Measurements from ENCODE around the gene UIMC1. TPM values are rescaled to one million over a fixed set of nuclear protein-coding genes. Genes with fewer than 3 reads are reported as not detected.
"Not testable (repeated sequence)": the region's sequence is repeated elsewhere in the genome, so short reads cannot be mapped to it uniquely, and the experiment has no call there.

UIMC1 gene
- polyA plus RNA-seq (ENCODE audit: insufficient read length), result 25.4 TPM

DNA sequence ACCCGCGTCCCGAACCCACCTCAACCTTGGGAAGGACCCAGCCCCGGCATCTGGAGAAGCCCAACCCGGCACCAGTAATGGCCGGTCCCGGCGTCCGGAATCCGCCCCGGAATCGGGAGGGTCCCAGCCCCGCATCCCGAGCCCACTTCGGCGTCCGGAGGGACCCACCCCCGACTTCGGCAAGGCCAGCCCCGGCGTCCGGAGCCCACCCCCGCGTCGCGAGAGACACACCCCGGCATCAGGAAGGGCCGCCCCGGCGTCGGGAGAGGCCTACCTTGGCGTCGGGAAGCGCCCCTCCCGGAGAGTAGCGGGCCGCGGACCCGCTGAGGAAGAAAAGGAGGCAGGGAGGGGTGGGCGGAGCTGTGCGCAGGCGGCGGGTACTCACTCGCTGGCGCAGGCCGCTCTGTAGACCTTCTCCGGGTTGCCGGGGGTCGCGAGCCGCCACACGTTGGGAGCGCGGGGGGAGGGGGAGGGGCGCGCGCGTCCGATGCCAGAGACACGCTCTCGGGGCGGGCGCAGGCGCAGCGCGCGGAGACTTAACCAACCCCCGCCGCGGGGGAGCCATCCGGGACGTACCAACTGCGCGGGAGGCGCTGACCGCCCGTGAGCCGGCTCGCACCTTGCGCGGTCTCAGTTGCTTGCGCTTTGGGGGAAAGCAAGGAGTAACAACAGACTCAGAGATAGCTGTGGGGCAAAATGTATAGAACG, at the start of gene UIMC1:
Gene UIMC1 (minus strand): TSS at position 515 of the 708 bp plus-strand sequence. CDS start 24,164 bp downstream, outside the sequence.
- DNase-seq (ENCODE audit: low read depth), result no peak

DNA sequence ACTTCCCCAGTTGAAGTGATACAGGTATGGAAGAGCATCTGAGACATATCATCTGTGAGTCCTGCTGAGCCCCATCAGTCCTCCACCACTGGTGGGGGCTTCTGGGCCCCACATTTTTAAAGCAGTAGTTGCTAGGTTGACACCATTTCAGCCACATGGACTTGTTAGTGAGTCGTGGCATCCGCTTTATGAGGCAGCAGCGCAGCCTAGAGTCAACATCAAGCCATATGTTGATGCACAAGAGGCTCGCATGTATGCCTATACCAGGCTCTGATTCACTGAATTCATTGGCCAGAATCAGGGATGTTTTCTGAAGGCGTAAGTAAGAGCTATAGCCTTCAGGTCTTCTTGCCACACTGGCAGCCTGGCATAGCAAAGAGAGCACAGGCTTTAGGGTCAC, 42.7 kb upstream of the UIMC1 start:
- DNase-seq (ENCODE audit: low read depth), result no peak

DNA sequence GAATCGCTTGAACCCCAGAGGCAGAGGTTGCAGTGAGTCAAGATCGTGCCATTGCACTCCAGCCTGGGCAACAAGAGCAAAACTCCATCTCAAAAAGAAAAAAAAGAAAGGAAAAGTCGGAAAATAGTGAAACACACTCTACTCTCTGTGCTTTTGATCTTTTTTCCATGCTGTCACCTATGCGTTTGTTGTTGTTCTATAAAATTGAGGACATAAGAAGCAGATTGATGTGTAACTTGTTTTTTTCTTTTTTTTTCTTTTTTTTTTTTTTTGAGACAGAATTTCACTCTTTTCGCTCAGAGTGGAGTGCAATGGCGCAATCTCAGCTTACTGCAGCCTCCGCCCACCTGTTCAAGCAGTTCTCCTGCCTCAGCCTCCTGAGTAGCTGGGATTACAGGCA, 42.0 kb upstream of the UIMC1 start:
- DNase-seq (ENCODE audit: low read depth), result not testable (repeated sequence)

DNA sequence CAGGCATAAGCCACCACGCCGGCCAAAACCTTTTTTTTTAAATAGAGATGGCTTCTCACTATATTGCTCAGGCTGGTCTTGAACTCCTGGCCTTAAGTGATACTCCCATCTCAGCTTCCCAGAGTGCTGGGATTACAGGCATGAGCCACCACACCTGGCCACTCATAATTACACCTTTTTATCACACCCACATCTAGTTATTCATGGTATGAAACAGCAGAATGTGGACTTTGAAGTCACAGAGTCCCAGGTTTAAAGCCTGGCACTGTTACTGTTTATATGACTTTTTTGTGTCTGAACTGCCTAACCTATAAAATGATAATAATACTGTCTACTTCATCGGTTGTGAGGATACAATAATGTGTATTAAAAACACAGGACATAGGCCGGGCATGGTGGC, 39.1 kb upstream of the UIMC1 start:
- DNase-seq (ENCODE audit: low read depth), result no peak

DNA sequence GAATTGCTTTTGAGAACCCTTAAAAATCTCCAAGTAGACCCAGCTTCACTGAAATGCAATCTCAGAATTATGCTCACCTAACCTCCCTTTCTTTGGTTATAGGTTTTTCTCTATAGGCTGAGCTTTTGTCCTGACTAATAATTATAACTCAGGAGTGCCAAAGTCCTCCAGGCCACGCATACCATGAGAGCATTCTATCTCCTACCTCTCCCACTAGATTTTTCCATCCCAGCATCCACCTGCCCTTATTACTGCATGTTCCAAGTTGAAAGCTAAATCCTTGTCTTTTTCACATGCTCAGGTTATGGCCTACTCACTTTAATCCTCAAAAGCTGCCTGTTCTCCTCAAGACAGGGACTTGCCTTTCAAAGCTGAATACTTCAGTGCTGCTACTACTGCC, 38.1 kb upstream of the UIMC1 start:
- no peak for DNase-seq (ENCODE audit: low read depth)

DNA sequence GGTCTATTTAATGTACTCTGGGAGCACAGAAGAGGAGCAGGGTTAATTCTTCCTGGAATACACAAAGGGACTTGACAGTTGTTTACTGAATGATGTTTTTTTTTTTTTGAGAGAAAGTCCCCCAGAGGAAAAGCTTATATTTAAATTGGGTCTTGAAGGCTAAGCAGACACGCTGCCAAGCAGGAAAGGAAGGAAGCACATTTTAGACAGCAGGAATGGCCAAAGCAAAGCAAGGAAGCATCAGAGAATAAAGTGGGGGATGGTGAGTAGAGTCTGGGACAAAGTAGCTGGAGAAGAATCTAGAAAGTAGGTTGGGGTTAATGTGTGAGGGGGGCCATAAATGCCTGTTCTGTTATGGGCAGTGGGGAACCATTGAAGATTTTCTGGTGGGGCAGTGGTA, 37.4 kb upstream of the UIMC1 start:
- no peak for DNase-seq (ENCODE audit: low read depth)

DNA sequence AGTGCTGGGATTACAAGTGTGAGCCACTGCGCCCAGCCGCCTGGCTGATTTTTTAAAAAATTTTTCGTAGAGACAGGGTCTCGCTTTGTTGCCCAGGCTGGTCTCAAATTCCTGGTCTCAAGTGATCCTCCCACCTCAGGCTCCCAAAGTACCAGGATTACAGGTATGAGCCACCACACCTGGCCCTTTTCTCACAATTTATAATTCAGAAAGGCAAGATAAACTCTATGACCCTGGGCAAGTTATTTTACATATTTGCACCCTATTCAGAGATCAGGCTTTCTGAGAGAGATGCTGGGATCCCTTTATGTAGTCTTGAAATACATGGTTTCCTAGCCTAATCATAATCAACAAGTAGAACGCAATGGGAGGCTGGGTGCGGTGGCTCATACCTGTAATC, 36.5 kb upstream of the UIMC1 start:
- no peak for DNase-seq (ENCODE audit: low read depth)

DNA sequence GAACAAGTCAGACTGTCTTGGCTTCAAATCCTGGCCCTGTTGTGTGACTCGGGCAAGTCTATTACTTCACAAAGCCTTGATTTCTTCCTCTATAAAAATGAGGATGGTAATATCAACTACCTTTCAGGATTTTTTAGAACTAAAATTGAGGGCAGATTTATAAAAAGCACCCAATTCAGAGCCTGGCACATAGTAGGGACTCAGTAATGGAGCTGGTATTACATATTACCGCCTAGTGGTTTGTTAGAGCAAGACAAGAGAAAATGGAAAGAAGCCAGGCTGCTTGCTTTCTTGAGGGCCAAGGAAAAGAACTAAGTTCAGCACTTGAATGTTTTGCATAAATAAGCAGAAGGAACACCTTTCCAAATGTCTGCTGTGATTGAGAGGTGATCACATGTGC, 35.4 kb upstream of the UIMC1 start:
- no peak for DNase-seq (ENCODE audit: low read depth)

DNA sequence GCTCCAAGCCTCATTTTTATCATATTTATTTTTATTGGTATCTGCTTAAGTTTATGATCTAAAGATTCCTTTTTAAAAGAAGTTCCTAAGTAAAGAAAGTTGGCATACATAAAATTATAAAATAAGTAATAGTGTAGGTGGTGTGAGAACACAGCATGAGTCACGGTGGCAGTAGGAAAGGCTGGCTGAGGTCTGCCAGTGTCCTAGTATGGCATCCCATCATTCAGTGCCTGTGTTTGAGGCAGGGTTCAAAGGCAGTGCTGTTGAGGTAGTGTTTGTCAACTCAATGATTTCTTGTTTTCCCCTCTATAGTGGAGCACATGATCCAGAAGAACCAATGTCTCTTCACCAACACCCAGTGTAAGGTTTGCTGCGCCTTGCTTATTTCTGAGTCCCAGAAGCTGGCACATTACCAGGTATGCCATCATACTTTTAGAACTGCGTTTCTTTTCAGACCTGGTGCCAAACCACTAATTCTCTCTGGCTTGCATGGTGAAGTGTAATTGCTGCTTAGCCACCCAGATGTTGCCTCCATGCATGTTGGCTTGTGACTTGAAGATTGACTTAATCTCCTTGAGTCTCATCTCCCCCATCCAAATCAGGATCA, 34.3 kb upstream of the UIMC1 start:
- no peak for DNase-seq (ENCODE audit: low read depth)

DNA sequence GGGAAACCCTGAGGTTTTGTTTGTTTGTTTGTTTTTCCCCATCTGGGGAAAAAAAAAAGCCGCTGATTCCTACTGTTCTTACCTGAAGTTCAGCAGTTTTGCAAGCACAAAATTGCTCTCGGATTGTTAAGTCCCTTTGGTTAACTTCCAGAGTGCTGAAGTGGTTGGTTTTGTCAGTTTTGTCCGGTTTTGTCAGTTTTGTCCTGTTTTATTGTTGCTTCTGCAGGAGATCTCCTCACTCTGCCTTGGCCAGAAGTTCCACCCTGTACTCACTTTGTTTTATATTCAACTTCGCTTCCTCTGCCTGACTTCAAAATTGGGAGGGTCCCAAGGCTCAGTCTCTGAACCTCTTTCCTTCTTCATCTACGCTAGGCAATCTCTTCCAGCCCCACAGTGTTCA, 30.3 kb upstream of the UIMC1 start:
- DNase-seq (ENCODE audit: low read depth), result no peak

DNA sequence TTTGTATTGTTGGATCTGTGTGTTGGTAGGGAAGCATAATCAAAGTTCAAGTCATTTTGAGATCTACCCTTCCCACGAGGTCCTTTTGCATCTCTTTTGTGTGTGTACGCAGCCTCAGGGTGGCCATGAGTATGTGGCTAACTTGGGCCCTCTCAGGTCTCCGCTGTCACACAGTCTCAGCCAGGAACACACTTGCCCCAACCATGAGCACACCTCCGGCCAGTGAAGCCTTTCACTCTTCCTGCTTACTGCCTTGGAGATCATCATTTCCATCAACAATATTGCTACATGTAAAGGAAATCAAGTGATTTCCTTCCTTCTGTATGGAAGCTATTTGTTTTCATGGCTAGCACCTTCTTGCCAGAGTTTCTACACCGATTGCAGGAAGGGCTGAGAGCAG, 29.9 kb upstream of the UIMC1 start:
- no peak for DNase-seq (ENCODE audit: low read depth)

DNA sequence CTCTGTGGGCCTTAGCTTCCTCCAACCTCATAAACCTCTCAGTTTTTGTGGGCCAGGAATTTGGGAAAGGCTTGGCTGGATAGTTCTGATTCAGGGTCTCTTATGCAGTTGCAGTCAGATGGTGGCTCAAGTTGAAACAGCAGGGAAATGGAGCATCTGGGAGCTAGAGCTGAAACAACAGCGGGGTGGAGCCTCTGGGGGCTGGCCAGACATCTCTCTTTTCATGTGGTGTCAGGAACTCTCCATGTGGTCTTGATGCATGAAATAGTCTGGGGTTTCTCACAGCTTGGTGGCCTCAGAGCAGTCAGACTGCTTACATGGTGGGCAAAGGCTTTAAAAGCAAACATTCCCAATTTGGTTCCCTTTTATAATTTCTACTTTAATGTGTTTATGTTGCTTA, 29.4 kb upstream of the UIMC1 start:
- no peak for DNase-seq (ENCODE audit: low read depth)

DNA sequence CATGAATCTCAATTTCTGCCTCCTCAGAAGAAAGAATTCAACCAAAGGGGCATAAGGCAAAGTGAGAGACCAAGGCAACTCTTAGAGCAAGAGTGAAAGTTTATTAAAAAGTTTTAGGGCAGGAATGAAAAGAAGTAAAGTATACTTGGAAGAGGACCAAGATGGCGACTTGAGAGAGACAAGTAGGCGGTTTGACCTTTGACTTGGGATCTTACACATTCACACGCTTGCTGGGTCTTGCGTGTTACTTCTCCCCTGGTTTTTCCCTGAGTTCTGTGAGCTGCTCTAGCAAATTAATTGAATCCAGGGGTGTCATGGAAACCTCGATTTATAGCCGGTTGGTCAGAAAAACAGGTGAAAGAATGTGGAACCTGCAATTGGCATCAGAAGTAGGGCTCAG, 22.9 kb upstream of the UIMC1 start:
- DNase-seq (ENCODE audit: low read depth), result no peak

DNA sequence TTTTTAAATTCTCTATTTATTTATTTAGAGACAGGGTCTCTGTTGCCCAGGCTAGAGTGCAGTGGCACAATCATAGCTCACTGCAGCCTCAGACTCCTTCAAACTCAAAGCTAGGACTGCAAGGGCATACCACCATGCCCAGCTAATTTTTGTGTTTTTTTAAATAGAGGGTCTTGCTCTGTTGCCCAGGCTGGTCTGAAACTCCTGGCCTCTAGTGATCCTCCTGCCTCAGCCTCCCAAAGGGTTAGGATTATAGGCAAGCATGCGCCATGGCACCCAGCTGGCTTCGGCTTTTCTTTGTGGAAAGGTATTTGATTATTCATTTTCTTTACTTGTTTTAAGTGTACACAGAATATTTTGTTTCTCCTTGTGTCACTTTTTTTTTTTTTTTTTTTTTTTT, 21.1 kb upstream of the UIMC1 start:
- no peak for DNase-seq (ENCODE audit: low read depth)

DNA sequence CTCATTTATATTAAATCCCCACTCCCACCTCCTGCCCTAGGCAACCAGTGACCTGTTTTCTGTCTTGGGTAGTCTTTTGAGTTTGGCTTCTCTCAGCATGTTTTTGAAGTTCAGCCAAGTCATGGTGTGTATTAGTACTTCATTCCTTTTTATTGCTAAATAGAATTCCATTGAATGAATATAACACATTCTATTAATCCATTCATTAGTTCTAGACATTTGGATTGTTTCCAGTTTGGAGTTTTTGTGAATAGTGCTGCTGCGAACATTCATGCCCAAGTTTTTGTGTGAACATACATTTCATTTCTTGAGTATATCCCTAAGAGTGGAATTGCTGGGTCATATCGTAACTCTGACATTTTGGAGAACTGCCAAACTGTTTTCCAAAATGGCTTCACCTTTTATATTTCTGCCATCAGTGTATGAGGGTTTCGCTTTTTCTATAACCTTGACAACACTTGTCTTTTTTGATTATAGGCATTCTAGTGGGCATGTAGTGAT, 18.6 kb upstream of the UIMC1 start:
- DNase-seq (ENCODE audit: low read depth), result no peak

DNA sequence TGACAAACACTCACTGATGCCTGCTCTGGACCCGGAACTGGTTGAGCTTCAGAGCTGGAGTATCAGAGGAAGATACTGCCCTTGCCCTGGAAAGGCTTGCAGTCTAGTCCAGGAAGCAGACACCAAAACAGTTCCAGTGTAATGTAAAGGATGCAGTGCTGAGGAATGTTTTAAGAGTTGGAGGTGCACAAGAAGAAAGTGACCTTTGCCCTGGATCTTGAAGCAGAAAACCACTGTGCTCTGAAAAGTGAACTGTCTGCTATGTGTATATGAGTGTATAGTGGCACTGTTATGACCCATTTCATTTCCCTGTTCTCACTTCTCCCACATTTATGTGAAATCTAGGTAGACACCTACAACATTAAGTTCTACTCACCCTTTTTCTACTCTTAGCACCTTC, 18.0 kb upstream of the UIMC1 start:
- DNase-seq (ENCODE audit: low read depth), result no peak

DNA sequence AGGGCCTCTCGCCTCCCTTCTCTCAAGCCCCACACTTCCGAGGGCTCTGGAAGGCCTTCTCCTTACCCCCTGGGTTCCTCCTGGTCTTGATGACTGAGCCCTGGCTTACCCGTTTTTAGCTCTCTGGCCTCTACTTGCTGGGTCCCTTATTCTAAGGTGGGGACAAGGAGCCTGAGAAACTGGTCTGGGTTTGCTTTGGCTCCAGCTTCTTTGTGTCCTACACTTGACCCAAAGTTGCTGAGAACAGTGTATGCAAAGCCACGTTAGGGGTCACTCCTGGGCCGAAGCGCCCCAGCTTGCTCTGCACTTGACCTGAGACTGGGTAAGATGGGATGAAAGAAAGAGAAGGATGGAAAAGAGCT, 16.7 kb upstream of the UIMC1 start:
- DNase-seq (ENCODE audit: low read depth), result no peak

DNA sequence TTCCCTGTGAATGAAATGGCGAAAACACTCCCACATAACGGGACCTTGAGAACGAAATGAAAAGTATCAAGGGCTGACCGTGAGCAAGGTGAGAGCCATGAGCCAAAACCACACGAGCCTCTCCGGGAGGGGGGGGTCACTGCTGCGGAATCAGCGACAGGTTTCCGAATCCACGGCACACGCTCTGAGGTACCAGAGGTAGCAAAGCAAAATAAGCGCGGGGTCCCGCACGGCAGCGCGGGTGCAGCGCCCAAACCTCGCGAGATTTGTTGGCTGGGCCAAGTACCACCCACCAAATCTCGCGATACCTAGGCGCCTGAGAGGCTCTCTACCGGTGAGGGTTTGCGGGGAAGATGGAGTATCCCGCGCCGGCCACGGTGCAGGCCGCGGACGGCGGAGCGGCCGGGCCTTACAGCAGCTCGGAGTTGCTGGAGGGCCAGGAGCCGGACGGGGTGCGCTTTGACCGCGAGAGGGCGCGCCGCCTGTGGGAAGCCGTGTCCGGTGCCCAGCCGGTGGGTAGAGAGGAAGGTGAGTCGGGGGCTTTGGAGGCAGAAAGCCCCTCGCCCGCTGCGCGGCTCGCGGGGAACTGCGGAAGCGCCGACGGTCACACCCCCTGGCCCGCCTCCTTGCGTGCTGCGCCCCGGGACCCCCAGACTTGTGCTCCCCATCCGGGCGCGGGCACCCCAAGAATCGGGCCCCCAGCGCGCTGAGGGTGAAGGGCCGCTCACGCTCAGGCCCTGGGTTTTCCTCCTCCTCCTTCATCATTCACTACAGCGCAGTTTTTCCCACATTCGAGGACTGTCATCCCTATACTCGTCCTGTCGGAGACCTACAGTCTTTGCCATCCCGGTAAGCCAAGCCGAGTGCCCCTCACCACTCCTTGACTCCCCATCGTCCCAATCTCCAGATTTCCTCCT, 16.1 kb upstream of the UIMC1 start, which contains the start of gene ZNF346:
Gene ZNF346 (plus strand): TSS at position 311 of the 917 bp plus-strand sequence. CDS start 43 bp downstream, at position 354.
- DNase-seq (ENCODE audit: low read depth), result peak; percentile 88

DNA sequence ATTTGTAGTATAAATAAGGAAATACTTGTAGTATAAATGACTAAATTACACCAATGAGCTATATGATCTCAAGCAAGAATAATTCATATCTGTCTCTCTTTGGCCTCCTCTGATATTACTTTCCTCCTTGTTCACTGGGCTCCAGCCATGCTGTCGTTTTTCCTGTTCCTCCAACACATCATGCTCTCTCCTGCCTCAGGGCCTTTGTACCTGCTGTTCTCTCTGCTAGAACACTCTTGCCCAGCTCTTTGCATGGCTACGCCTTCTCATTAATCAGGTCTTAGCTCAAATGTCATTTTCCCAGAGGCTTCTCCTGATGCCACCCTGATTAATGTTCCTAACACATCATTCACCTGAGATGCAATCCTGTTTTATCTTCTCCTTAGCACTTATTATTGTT, 13.5 kb upstream of the UIMC1 start:
- no peak for DNase-seq (ENCODE audit: low read depth)

DNA sequence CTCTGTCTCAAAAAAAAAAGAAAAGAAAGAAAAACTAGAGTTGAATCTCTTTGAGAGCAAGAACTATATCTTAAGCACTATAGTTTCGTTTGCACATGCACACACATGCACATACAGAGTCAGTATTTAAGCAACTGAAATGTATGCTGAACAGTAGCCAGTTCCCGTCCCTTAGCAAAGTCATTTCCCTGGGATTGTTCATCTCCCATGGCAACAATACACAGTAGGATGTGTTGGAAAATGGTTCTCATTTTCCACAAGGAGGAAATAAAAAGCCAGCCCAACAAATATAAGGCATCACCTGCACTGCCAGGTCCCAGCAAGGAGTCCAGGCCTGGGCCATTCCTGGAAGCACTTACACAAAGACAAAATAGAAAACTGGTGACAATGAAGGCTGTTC, 11.8 kb upstream of the UIMC1 start:
- no peak for DNase-seq (ENCODE audit: low read depth)

DNA sequence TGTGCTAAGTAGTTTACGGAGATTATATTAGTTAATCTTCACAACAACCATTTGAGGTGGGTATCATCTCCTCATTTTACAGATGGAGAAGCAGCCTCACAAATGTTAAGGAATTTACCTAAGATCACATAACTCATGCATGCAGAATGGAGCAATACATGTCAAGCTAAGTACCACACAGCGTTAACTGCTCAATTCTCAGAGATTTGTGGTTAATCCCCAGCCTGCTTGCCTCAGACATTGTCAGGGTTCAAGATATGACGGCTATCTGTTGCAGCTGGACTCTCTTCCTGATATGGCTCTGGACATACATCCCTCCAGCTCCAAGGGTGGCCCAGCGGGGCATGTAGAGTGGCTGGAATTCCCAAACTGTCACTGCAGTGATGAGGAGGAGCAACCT, 8.6 kb upstream of the UIMC1 start:
- DNase-seq (ENCODE audit: low read depth), result no peak

DNA sequence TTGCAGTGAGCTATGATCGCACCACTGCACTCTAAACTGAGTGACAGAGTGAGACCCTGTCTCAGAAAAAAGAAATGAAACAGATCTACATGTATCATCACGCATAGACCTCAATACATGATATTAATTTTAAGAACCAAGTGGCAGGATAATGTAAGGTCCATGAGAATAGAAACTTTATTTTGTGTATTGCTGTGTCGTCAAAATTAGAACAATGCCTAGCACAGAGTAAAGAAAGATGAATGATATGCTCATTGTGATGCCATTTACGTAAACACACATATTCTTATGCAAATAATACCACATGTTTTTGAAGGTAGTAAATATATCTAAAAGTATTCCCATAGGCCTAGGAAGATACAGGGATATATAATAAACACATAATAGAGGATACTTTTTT, 3.6 kb upstream of the UIMC1 start:
- no peak for DNase-seq (ENCODE audit: low read depth)

Measured in forelimb muscle (tissue), 1 donor.